ENCODE results near the gene SSTR4.

Gene SSTR4

DNA sequence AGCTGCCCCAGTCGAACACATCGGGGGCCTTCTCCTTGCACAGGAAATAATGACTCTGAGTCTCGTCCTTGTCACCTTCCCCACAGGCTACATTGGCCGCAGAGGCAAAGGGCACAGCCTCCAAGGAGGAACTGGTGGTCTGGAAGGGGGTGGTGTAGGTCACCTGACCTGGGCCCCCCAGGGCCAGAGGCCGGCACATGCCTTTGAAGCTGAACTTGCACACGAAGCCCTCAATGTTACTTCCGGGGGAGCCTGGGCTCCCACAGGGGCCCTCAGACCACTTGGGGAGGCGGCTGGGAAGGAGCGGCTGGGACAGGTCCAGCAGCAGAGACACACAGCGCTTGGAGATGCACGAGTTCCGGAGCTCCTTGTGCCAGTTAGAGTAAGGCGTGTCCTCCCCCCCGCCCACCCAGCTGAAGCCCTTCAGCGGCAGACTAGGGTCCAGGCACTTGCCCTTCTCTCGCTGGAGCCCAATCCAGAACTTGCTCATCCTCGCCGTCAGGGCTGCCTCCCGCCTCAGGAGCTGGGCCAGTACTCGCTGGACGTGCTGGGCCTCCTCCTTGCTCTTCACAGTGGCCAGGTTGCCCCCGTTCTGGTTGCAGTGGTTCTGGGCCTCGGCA is 50.4 kb downstream of the SSTR4 start:
- Histone ChIP-seq H3K4me3 (ENCODE audit: insufficient read depth, low read length, poor library complexity, severe bottlenecking) (no peak overlapping the region), H3K4me2 (ENCODE audit: low read depth, low read length, poor library complexity, severe bottlenecking) (no peak overlapping the region), H3K27me3 (ENCODE audit: low read length) (no peaks in the 10 kb centered on the region), H3K27ac (ENCODE audit: low read depth, low read length) (no peak overlapping the region), H3F3A (ENCODE audit: insufficient read depth) (no peaks in the 10 kb centered on the region), H2AFZ (ENCODE audit: low read depth, low read length, severe bottlenecking) (no peak overlapping the region), H4K20me1 (ENCODE audit: low read depth, low read length) (no peaks in the 10 kb centered on the region), H3K9ac (ENCODE audit: low read length) (no peak overlapping the region), H3K79me2 (ENCODE audit: insufficient read depth, low read length) (no peaks in the 10 kb centered on the region), H3K9me3 (ENCODE audit: insufficient read depth, low read length) (no peaks in the 10 kb centered on the region), H3K9me2 (replicated peaks; ENCODE audit: insufficient read depth, low read length) (no peaks in the 10 kb centered on the region), H3K36me3 (ENCODE audit: low read length) (no peaks in the 10 kb centered on the region)
- no peak for TF ChIP-seq EZH2phosphoT487 (conservative IDR thresholded peaks at IDR 0.05; ENCODE audit: low read length)
- TF ChIP-seq, protein P1, sequence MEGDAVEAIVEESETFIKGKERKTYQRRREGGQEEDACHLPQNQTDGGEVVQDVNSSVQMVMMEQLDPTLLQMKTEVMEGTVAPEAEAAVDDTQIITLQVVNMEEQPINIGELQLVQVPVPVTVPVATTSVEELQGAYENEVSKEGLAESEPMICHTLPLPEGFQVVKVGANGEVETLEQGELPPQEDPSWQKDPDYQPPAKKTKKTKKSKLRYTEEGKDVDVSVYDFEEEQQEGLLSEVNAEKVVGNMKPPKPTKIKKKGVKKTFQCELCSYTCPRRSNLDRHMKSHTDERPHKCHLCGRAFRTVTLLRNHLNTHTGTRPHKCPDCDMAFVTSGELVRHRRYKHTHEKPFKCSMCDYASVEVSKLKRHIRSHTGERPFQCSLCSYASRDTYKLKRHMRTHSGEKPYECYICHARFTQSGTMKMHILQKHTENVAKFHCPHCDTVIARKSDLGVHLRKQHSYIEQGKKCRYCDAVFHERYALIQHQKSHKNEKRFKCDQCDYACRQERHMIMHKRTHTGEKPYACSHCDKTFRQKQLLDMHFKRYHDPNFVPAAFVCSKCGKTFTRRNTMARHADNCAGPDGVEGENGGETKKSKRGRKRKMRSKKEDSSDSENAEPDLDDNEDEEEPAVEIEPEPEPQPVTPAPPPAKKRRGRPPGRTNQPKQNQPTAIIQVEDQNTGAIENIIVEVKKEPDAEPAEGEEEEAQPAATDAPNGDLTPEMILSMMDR (IDR thresholded peaks at IDR 0.05; ENCODE audit: insufficient read depth, low read length, poor library complexity, severe bottlenecking): no peak

DNA sequence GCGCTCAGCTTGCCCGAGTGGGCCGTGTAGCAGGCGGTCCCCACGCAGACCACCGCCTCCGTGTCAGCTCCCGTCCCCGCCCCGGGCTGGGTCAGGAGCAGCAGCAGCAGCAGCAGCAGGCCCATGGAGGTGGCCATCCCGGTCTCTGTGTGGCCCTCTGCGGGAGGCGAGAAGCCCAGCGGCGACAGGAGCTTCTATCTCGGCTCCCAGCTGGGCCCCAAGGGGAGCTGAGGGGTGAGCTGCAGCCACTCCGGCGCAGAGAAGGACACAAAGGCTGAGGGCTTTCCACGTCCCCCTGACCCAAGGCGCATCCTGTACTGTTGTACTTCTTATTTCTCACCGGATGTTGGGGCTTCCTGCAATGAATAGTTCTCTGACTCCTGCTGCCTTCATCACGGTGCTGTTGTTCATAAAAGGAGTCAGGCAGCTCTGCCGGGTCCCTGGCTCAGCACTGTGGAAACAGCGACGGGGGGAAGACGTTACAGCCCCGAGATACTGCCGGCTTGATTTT is 51.0 kb downstream of the SSTR4 start, which contains the start of gene CD93:
TSS of gene CD93 (minus strand) at position 269 of the 511 bp plus-strand sequence. CDS start at position 137, 132 bp downstream.
- no peak within 1 kb of the TSS for H3K4me2 ChIP-seq (ENCODE audit: low read depth, low read length, poor library complexity, severe bottlenecking)
- H3K27ac ChIP-seq (ENCODE audit: low read depth, low read length): no peak within 1 kb of the TSS
- no peak within 1 kb of the TSS for H3K9ac ChIP-seq (ENCODE audit: low read length)

DNA sequence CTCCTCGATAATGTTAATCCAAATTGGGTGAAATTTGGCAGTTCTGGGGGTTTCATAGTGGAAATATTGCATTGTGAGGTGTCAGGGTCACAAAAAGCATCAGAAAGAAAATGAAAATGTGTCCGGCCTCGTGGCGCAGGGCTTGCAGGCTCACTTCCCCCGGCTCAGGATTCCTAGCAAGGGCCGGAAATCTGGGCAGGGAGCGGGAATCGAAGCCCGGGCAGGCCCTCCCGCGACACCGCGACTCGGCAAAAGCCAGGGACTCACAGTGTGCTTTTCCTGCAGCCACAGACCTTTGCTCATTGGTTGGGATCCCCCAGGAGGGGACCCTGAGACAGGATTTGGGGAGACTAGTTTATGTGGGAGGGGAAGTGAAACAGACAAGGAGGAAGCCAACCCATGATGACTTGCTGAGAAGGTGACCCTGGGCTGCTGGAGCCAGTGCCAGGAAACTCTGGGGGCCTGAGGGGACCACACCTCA is 51.9 kb downstream of the SSTR4 start:
- H3K27me3 ChIP-seq (ENCODE audit: low read length): no peaks in the 10 kb centered on the region

More for the DNA sequence above, 51.0 kb downstream of the SSTR4 start, which contains the start of gene CD93:
- Histone ChIP-seq H3K9me3 (ENCODE audit: insufficient read depth, low read length) (no peaks in the 10 kb centered on the region), H3K27me3 (ENCODE audit: low read length) (no peaks in the 10 kb centered on the region), H3K4me3 (ENCODE audit: insufficient read depth, low read length, poor library complexity, severe bottlenecking) (no peak within 1 kb of the TSS), H3K79me2 (ENCODE audit: insufficient read depth, low read length) (no peaks in the 10 kb centered on the region), H3F3A (ENCODE audit: insufficient read depth) (no peaks in the 10 kb centered on the region), H4K20me1 (ENCODE audit: low read depth, low read length) (no peaks in the 10 kb centered on the region), H3K9me2 (replicated peaks; ENCODE audit: insufficient read depth, low read length) (no peaks in the 10 kb centered on the region), H2AFZ (ENCODE audit: low read depth, low read length, severe bottlenecking) (no peak within 1 kb of the TSS), H3K36me3 (ENCODE audit: low read length) (no peaks in the 10 kb centered on the region)
- TF ChIP-seq, protein P1 (IDR thresholded peaks at IDR 0.05; ENCODE audit: insufficient read depth, low read length, poor library complexity, severe bottlenecking): no peak
- TF ChIP-seq EZH2phosphoT487 (conservative IDR thresholded peaks at IDR 0.05; ENCODE audit: low read length): no peak

More for the DNA sequence above, 51.9 kb downstream of the SSTR4 start:
- Histone ChIP-seq H3K27ac (ENCODE audit: low read depth, low read length) (no peak overlapping the region), H3K9ac (ENCODE audit: low read length) (no peak overlapping the region), H2AFZ (ENCODE audit: low read depth, low read length, severe bottlenecking) (no peak overlapping the region), H4K20me1 (ENCODE audit: low read depth, low read length) (no peaks in the 10 kb centered on the region), H3K4me2 (ENCODE audit: low read depth, low read length, poor library complexity, severe bottlenecking) (no peak overlapping the region), H3K9me2 (replicated peaks; ENCODE audit: insufficient read depth, low read length) (no peaks in the 10 kb centered on the region), H3K79me2 (ENCODE audit: insufficient read depth, low read length) (no peaks in the 10 kb centered on the region), H3K9me3 (ENCODE audit: insufficient read depth, low read length) (no peaks in the 10 kb centered on the region), H3F3A (ENCODE audit: insufficient read depth) (no peaks in the 10 kb centered on the region), H3K4me3 (ENCODE audit: insufficient read depth, low read length, poor library complexity, severe bottlenecking) (no peak overlapping the region), H3K36me3 (ENCODE audit: low read length) (no peaks in the 10 kb centered on the region)
- no peak for TF ChIP-seq EZH2phosphoT487 (conservative IDR thresholded peaks at IDR 0.05; ENCODE audit: low read length)
- TF ChIP-seq, protein P1 (IDR thresholded peaks at IDR 0.05; ENCODE audit: insufficient read depth, low read length, poor library complexity, severe bottlenecking): no peak

All from SU-DHL-6 (cell line).